HEK293T (cell line): Measurements from ENCODE around the gene PHF23.

Experiments
- CTCF ChIA-PET: fragments of 350-600 bp; formaldehyde crosslinking; extraction: SDS; loops from one replicate; lab custom pipeline; 2021; ENCODE audit warnings: antibody characterized with exemption, inconsistent platforms; lab: Yijun Ruan, JAX
- POLR2A ChIA-PET: fragments of 350-600 bp; formaldehyde crosslinking; extraction: SDS; loops from one replicate; lab custom pipeline; 2020; ENCODE audit warnings: antibody characterized with exemption, inconsistent platforms; lab: Yijun Ruan, JAX
- DNase-seq: peaks from one replicate; pipeline ENCODE4 v3.0.0; 2012; ENCODE audit warnings: mixed read lengths; ENCODE audit errors: extremely low spot score
- ARNT ChIP-seq: fragments of 450-650 bp; IDR thresholded peaks from 2 replicates; pipeline ENCODE4 v1.6.1; 2017; ENCODE audit warnings: mild to moderate bottlenecking
- BHLHE40 ChIP-seq: fragments of 450-650 bp; IDR thresholded peaks from 2 replicates; pipeline ENCODE4 v1.6.1; 2016; ENCODE audit warnings: mild to moderate bottlenecking, moderate library complexity, borderline replicate concordance
- CTBP1 ChIP-seq: fragments of 450-650 bp; IDR thresholded peaks from 2 replicates; pipeline ENCODE4 v1.6.1; 2016; ENCODE audit warnings: borderline replicate concordance
- ELF4 ChIP-seq: fragments of 450-650 bp; IDR thresholded peaks from 2 replicates; pipeline ENCODE4 v1.6.1; 2017; ENCODE audit warnings: antibody characterized with exemption
- FOXA1 ChIP-seq: fragments of 450-650 bp; IDR thresholded peaks from 2 replicates; pipeline ENCODE4 v1.6.1; 2016; ENCODE audit warnings: mild to moderate bottlenecking
- FOXK2 ChIP-seq: fragments of 450-650 bp; IDR thresholded peaks from 2 replicates; pipeline ENCODE4 v1.6.1; 2016; ENCODE audit warnings: mild to moderate bottlenecking
- FOXM1 ChIP-seq: fragments of 450-650 bp; IDR thresholded peaks from 2 replicates; pipeline ENCODE4 v1.6.1; 2017; ENCODE audit warnings: mild to moderate bottlenecking, borderline replicate concordance
- HDGF ChIP-seq: fragments of 450-650 bp; IDR thresholded peaks from 2 replicates; pipeline ENCODE4 v1.6.1; 2017; ENCODE audit warnings: antibody characterized with exemption, borderline replicate concordance
- L3MBTL2 ChIP-seq: fragments of 450-650 bp; conservative IDR thresholded peaks from 2 replicates; pipeline ENCODE4 v1.6.1; 2016; ENCODE audit warnings: mild to moderate bottlenecking
- LEF1 ChIP-seq: fragments of 450-650 bp; IDR thresholded peaks from 2 replicates; pipeline ENCODE4 v1.6.1; 2017; ENCODE audit warnings: mild to moderate bottlenecking, borderline replicate concordance
- NFRKB ChIP-seq: fragments of 450-650 bp; IDR thresholded peaks from 2 replicates; pipeline ENCODE4 v1.6.1; 2016; ENCODE audit warnings: mild to moderate bottlenecking, moderate library complexity
- PKNOX1 ChIP-seq: fragments of 450-650 bp; IDR thresholded peaks from 2 replicates; pipeline ENCODE4 v1.6.1; 2016
- SP1 ChIP-seq: fragments of 450-650 bp; IDR thresholded peaks from 2 replicates; pipeline ENCODE4 v1.6.1; 2017
- SUZ12 ChIP-seq: fragments of 450-650 bp; IDR thresholded peaks from 2 replicates; pipeline ENCODE4 v1.6.1; 2016; ENCODE audit warnings: mild to moderate bottlenecking
- TARDBP ChIP-seq: fragments of 450-650 bp; IDR thresholded peaks from 2 replicates; pipeline ENCODE4 v1.6.1; 2016
- ZNF384 ChIP-seq: fragments of 450-650 bp; IDR thresholded peaks from 2 replicates; pipeline ENCODE4 v1.6.1; 2016

The PHF23 gene

GRCh38 chr17:7203391-7203790 lies 35.9 kb downstream of the PHF23 start:
- ChIA-PET POLR2A (no interaction called here), CTCF (no interaction called here)
- TF ChIP-seq FOXM1 (no peak), SP1 (no peak), TARDBP (no peak), SUZ12 (no peak), FOXA1 (no peak), CTBP1 (no peak), ARNT (no peak), L3MBTL2 (no peak), FOXK2 (no peak), NFRKB (no peak)
- no peak for DNase-seq

- ChIA-PET CTCF (no interaction called here), POLR2A (no interaction called here)
- no peak for DNase-seq
- TF ChIP-seq FOXK2 (no peak), CTBP1 (no peak), ARNT (no peak), PKNOX1 (no peak), TARDBP (no peak), NFRKB (no peak), FOXM1 (no peak), HDGF (no peak), BHLHE40 (no peak), ZNF384 (no peak), LEF1 (no peak), L3MBTL2 (no peak), ELF4 (no peak), SUZ12 (no peak)
Observed at GRCh38 chr17:7196651-7197401, 42.4 kb downstream of the PHF23 start.

- ChIA-PET CTCF (no interaction called here), POLR2A (no interaction called here)
- no peak for DNase-seq
- no peak for TF ChIP-seq L3MBTL2
- no peak for TF ChIP-seq ZNF384
- TF ChIP-seq HDGF = no peak
- TF ChIP-seq FOXK2 = no peak
- no peak for TF ChIP-seq FOXA1
- TF ChIP-seq SUZ12 = no peak
- TF ChIP-seq LEF1 = no peak
Observed at GRCh38 chr17:7195971-7196370, 43.3 kb downstream of the PHF23 start.

GRCh38 chr17:7192271-7192937 lies 46.9 kb downstream of the PHF23 start:
- TF ChIP-seq FOXA1 = no peak
- no peak for TF ChIP-seq L3MBTL2
- no peak for TF ChIP-seq SP1
- TF ChIP-seq FOXM1 = no peak
- no peak for TF ChIP-seq FOXK2
- no peak for TF ChIP-seq ARNT
- TF ChIP-seq ZNF384 = no peak
- no peak for TF ChIP-seq BHLHE40
- no peak for TF ChIP-seq LEF1
- TF ChIP-seq PKNOX1 = no peak
- no peak for TF ChIP-seq ELF4
- TF ChIP-seq NFRKB = no peak
- TF ChIP-seq TARDBP = no peak
- no peak for TF ChIP-seq SUZ12
- TF ChIP-seq CTBP1 = no peak
- no peak for TF ChIP-seq HDGF
- ChIA-PET CTCF (no interaction called here), POLR2A (no interaction called here)
- DNase-seq = no peak

GRCh38 chr17:7191571-7192270 lies 47.5 kb downstream of the PHF23 start:
- DNase-seq = peak; percentile 80
- TF ChIP-seq SUZ12 = peak; percentile 79
- TF ChIP-seq ELF4 = peak; percentile 76; the same call in 1 of the 2 replicates
- TF ChIP-seq CTBP1 = no peak
- ChIA-PET CTCF (no interaction called here), POLR2A (interaction anchor here (0.9 kb wide), 1 partner anchor 28 kb away, joined by 4 read pairs; the partner anchor contains the start of genes ACADVL and DLG4)

GRCh38 chr17:7191069-7191468 lies 48.2 kb downstream of the PHF23 start:
- CTCF ChIA-PET = interaction anchor here (0.7 kb wide), 1 partner anchor 28 kb away, joined by 3 read pairs; the partner anchor contains the start of gene DLG4
- DNase-seq = no peak
- POLR2A ChIA-PET = interaction anchor here (0.7 to 0.9 kb wide), 2 partner anchors 12 to 28 kb away, joined by 3 to 4 read pairs; partner anchors contain the start of genes ACADVL, ASGR1 and DLG4
- no peak for TF ChIP-seq FOXA1
- no peak for TF ChIP-seq NFRKB
- TF ChIP-seq SUZ12 = no peak
- no peak for TF ChIP-seq ARNT
- no peak for TF ChIP-seq HDGF
- no peak for TF ChIP-seq FOXM1
- no peak for TF ChIP-seq TARDBP
- TF ChIP-seq ELF4 = no peak
- TF ChIP-seq LEF1 = no peak
- no peak for TF ChIP-seq SP1
- no peak for TF ChIP-seq BHLHE40
- TF ChIP-seq CTBP1 = no peak
